ENCODE results near the gene ALDH5A1. TPM values are rescaled to one million over a fixed set of nuclear protein-coding genes. Genes with fewer than 3 reads are reported as not detected.

ALDH5A1 gene
- total RNA-seq, 4 donors from 2014 or later, result 7.8 to 12.0 (median 11.5) TPM

DNA sequence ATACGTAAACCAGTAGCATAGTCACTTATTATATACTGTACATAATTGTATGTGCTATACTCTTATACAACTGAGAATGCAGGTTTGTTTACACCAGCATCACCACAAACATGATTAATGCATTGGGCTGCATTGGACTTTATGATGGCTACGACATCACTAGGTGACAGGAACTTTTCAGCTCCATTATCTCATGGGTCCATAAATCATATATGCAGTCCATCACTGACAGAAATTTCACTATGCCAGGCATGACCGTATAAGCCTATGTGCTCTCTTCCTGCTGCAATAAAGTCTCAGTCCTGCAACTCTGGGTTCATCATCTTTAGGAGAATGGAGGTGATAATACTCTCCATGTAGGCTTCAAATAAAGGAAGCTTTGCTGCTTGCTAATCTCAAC, 45.4 kb downstream of the ALDH5A1 start:
- Histone ChIP-seq H3K27ac (no peak overlapping the region), H3K27me3 (no peaks in the 10 kb centered on the region), H3K4me1 (no peaks in the 10 kb centered on the region), H3K36me3 (peaks cover 0 to 31% (median 0%) of the 10 kb centered on the region in 3 donors), H3K9me3 (no peaks in the 10 kb centered on the region), H3K4me3 (no peak overlapping the region)
- no peak for DNase-seq (ENCODE audit: low spot score in 2 of 2)
- TF ChIP-seq, protein P1, sequence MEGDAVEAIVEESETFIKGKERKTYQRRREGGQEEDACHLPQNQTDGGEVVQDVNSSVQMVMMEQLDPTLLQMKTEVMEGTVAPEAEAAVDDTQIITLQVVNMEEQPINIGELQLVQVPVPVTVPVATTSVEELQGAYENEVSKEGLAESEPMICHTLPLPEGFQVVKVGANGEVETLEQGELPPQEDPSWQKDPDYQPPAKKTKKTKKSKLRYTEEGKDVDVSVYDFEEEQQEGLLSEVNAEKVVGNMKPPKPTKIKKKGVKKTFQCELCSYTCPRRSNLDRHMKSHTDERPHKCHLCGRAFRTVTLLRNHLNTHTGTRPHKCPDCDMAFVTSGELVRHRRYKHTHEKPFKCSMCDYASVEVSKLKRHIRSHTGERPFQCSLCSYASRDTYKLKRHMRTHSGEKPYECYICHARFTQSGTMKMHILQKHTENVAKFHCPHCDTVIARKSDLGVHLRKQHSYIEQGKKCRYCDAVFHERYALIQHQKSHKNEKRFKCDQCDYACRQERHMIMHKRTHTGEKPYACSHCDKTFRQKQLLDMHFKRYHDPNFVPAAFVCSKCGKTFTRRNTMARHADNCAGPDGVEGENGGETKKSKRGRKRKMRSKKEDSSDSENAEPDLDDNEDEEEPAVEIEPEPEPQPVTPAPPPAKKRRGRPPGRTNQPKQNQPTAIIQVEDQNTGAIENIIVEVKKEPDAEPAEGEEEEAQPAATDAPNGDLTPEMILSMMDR (IDR thresholded peaks at IDR 0.05), result no peak
- TF ChIP-seq EP300 (IDR thresholded peaks at IDR 0.05) (no peak), POLR2A (IDR thresholded peaks at IDR 0.05) (no peak)
- WGBS, 2 donors, result 91% methylated on average over 3 of the region's 3 CpGs

DNA sequence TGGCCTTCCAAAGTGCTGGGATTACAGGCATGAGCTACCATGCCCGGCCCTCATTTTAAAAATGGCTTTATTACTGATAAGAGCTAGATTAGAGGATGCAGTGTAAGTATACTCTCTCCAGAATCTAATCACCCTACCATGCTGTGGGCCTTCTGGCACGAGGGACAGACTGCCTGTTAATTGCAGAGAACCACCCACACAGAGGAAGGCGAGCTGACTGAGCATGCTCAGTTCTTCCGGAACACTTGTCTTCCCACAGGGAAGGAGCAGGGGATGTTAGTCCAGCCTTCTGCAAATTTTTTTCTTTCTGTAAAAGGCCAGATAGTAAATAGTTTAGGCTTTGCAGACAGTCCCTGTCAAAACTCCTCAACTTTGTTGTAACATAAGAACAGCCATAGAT, 48.9 kb downstream of the ALDH5A1 start:
- Histone ChIP-seq H3K4me1 (no peaks in the 10 kb centered on the region), H3K27ac (no peak overlapping the region)
- TF ChIP-seq POLR2A (IDR thresholded peaks at IDR 0.05), result no peak
- TF ChIP-seq, protein P1 (IDR thresholded peaks at IDR 0.05), result no peak
- TF ChIP-seq EP300 (IDR thresholded peaks at IDR 0.05), result no peak

DNA sequence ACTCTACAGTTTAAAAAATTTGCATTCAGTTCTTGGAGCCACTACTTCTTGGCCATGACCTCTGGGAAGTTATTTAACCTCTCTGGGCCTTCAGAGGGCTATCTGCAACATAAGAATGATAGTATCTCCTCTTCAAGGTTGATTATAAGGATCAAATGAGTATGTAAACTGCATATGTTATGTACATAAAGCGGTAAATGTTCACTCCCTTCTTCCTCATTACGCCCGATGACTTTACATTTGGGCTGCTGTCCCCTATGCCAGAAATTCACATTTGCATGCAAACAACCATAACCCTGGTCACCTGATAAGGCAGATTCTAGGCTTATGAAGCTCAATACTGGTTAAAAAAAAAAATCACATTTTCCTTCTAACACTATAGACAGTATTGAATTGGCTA, 50.4 kb downstream of the ALDH5A1 start:
- no peak for DNase-seq (ENCODE audit: low spot score in 2 of 2)
- Histone ChIP-seq H3K4me3 (no peak overlapping the region), H3K4me1 (no peaks in the 10 kb centered on the region), H3K36me3 (no peaks in the 10 kb centered on the region), H3K9me3 (no peaks in the 10 kb centered on the region), H3K27me3 (no peaks in the 10 kb centered on the region), H3K27ac (no peak overlapping the region)
- TF ChIP-seq POLR2A (IDR thresholded peaks at IDR 0.05) (no peak), EP300 (IDR thresholded peaks at IDR 0.05) (no peak)
- TF ChIP-seq, protein P1 (IDR thresholded peaks at IDR 0.05), result no peak
- 95% methylated on average over 3 of the region's 3 CpGs for WGBS, 2 donors

More for the DNA sequence above, 48.9 kb downstream of the ALDH5A1 start:
- no peak for DNase-seq (ENCODE audit: low spot score in 2 of 2)
- H3K36me3 ChIP-seq, result peaks cover 0 to 15% (median 0%) of the 10 kb centered on the region in 3 donors
- H3K27me3 ChIP-seq, result no peaks in the 10 kb centered on the region
- H3K9me3 ChIP-seq, result no peaks in the 10 kb centered on the region
- H3K4me3 ChIP-seq, result no peak overlapping the region
- WGBS, 2 donors, result 51 to 54% methylated on average over 4 of the region's 4 CpGs

DNA sequence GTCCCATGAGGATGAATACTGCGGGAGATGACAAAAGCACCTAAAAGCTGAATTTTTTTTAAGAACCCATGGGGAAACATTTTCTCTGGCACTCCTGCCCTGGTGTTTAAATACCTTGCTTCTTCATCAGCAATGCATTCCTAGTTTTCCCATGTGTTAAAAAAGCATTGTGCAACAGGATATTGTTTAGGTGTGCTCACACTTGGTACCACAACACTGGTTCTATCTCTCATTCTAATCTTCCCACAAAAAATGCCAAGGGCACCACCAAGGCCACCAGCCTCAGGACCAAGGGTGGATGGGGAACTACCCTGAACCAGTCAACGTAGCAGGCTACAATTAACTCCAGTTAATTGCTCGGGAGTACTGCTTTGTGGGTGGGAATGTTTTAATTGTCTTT, 50.9 kb downstream of the ALDH5A1 start:
- Histone ChIP-seq H3K36me3 (no peaks in the 10 kb centered on the region), H3K9me3 (no peaks in the 10 kb centered on the region), H3K27me3 (no peaks in the 10 kb centered on the region), H3K4me1 (no peaks in the 10 kb centered on the region), H3K4me3 (no peak overlapping the region), H3K27ac (no peak overlapping the region)
- TF ChIP-seq EP300 (IDR thresholded peaks at IDR 0.05) (no peak), POLR2A (IDR thresholded peaks at IDR 0.05) (no peak)
- TF ChIP-seq, protein P1 (IDR thresholded peaks at IDR 0.05), result no peak
- 83% methylated on average over 3 of the region's 3 CpGs for WGBS, 2 donors
- DNase-seq (ENCODE audit: low spot score in 2 of 2), result no peak

DNA sequence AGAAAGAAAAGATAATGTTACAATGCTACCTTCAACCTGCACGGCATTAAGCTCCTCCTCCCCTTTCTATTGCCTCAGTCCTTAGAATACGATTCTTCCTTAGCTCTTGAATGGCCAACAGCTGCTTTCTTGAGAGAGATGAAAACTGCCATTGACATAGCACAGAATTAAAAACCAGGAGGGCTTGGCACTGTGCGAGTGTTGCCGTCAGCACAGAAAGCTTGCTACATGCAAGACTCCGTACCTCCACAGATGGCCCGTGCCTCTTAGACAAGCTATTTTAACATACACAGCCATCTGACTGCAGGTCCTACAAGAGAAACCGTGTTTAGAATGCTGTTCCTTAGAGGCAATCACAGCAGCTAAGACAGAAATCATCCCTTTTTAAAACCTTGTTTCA, 51.7 kb downstream of the ALDH5A1 start:
- H3K4me1 ChIP-seq, result no peaks in the 10 kb centered on the region
- H3K9me3 ChIP-seq, result no peaks in the 10 kb centered on the region
- H3K27me3 ChIP-seq, result no peaks in the 10 kb centered on the region
- WGBS, 2 donors, result 86 to 87% methylated on average over 7 of the region's 7 CpGs
- DNase-seq (ENCODE audit: low spot score in 2 of 2), result no peak
- no peak overlapping the region for H3K27ac ChIP-seq
- no peak overlapping the region for H3K4me3 ChIP-seq
- H3K36me3 ChIP-seq, result no peaks in the 10 kb centered on the region
- TF ChIP-seq, protein P1 (IDR thresholded peaks at IDR 0.05), result no peak
- TF ChIP-seq EP300 (IDR thresholded peaks at IDR 0.05), result no peak

Data from tibial nerve (tissue), 4 donors.